Psoas muscle (tissue), 8 donors: ENCODE data around the gene SETD6. TPM values are rescaled to one million over a fixed set of nuclear protein-coding genes. Genes with fewer than 3 reads are reported as not detected.
A peak's percentile ranks its signal among the peaks of the same experiment; 100 is the strongest.

Source experiments
- ATAC-seq, 4 donors: fragments of 200-7000 bp; cut with Tn5 transposase; one replicate each; pipeline ENCODE4 v1.9.1; 2020; ENCODE audit warnings: moderate library complexity in 3 of 4, mild to moderate bottlenecking in 2 of 4
- DNase-seq, 2 donors: peaks; one replicate each; pipeline ENCODE4 v3.0.0-alpha.2; 2020
- H3K27ac ChIP-seq: fragments of 200-600 bp; one replicate; pipeline ENCODE4 v1.8.0; 2022
- H3K27me3 ChIP-seq, 3 donors: fragments of 200-600 bp in 1 of 3; one replicate each; pipeline versions ENCODE4 v1.6.1 to v1.8.0; 2013 to 2022; ENCODE audit warnings: low read length in 2 of 3, mild to moderate bottlenecking in 2 of 3, moderate library complexity in 1 of 3; ENCODE audit not compliant: insufficient read depth in 3 of 3
- H3K36me3 ChIP-seq, 2 donors: fragments of 200-600 bp in 1 of 2; one replicate each; pipeline versions ENCODE4 v1.6.1 to v1.8.0; 2013 to 2022; ENCODE audit warnings: low read depth in 1 of 2, mild to moderate bottlenecking in 1 of 2, moderate library complexity in 1 of 2; ENCODE audit not compliant: insufficient read depth in 1 of 2
- H3K4me1 ChIP-seq: fragments of 200-600 bp; one replicate; pipeline ENCODE4 v1.8.0; 2022
- H3K4me3 ChIP-seq: fragments of 200-600 bp; one replicate; pipeline ENCODE4 v1.8.0; 2022; ENCODE audit warnings: mild to moderate bottlenecking
- H3K9me3 ChIP-seq: fragments of 200-600 bp; one replicate; pipeline ENCODE4 v1.8.0; 2022
- CTCF ChIP-seq: fragments of 200-600 bp; IDR thresholded peaks from one replicate; pipeline ENCODE4 v1.8.0; 2022; ENCODE audit warnings: antibody characterized with exemption
- WGBS, 3 donors: extraction: QIAGEN DNeasy Blood & Tissue Kit; methylation state at CpG; one replicate each; pipeline versions ENCODE4 v1.1.6 to v1.1.7; 2013; 5-methylcytosine and 5-hydroxymethylcytosine counted together
- intact Hi-C, 2 donors: fragments of 100-400 bp; cut with DNase I; formaldehyde crosslinking; loops; one replicate each; pipeline versions ENCODE4 v1.11.0 to v1.14.2; 2022
- long read RNA-seq, 2 donors: library from polyadenylated mRNA; unstranded; transcript quantifications; one replicate each; pipeline ENCODE4 v2.0.0, GENCODE V29; 2021
- polyA plus RNA-seq, 3 donors: library from polyadenylated mRNA; stranded (reverse); fragments of 200-250 nt; gene quantifications; one replicate each; pipeline ENCODE4 v1.2.3, GENCODE V29; 2013
- total RNA-seq, 4 donors: library from RNA; stranded (reverse); fragmentation: NEBNext Ultra II Directional in 2 of 4; extraction: Animal tissue kit (Norgen Biotek cat#: 25700) in 2 of 4; gene quantifications; one replicate each; pipeline versions ENCODE4 v1.2.1 to v1.2.4, GENCODE V29; 2021 to 2023
- donor health status: healthy with polysubstance abuse.
- donor health status: DM: no; HTN: no; CAD: no; lungs with moderate emphysema.
- donor health status: Bipolar disorder and iron deficiency.
- donor health status: healthy.
- donor health status: DM: yes; HTN: yes; CAD: no.
- donor health status: DM: no; HTN: no; CAD: no.
- donor health status: DM: no; HTN: no; CAD: no.
- donor health status: DM: yes; HTN: yes; CAD: no.

The SETD6 gene
- 10 to 100 TPM; 11.1 to 25.0 (median 18.4) TPM for total RNA-seq
- 10 to 100 TPM; 21.0 to 35.5 (median 23.6) TPM for polyA plus RNA-seq
- long read RNA-seq, donor 1, transcript SETD6-202 (9 exons, 2,042 nt): major isoform, 9 of 26 reads
- long read RNA-seq, donor 1, transcript SETD6-201 (8 exons, 1,553 nt): minor isoform, 7 of 26 reads
- long read RNA-seq, donor 1, partial matches to known transcripts: 2 of 26 reads
- long read RNA-seq, donor 1, other reads (novel, unspliced or antisense): 6 of 26 reads
- long read RNA-seq, donor 2, transcript SETD6-201 (8 exons, 1,553 nt): minor isoform, 18 of 76 reads
- long read RNA-seq, donor 2, transcript SETD6-202 (9 exons, 2,042 nt): major isoform, 25 of 76 reads
- long read RNA-seq, donor 2, partial matches to known transcripts: 6 of 76 reads
- long read RNA-seq, donor 2, other reads (novel, unspliced or antisense): 25 of 76 reads

- peak; percentile 92 to 96 for DNase-seq
- H3K27ac ChIP-seq: peak within 1 kb of the TSS; percentile 91
- intact Hi-C loops: loop anchor here (5.0 to 10.0 kb wide), 2 partner anchors 112 to 220 kb away; partner anchors contain the start of genes CNOT1 (in 1 of the 2) and GOT2 (in 1 of the 2)
- H3K27me3 ChIP-seq: no peaks in the 10 kb centered on the region
- H3K4me3 ChIP-seq: peak within 1 kb of the TSS; percentile 88
- no peaks in the 10 kb centered on the region for H3K9me3 ChIP-seq
- peaks cover 16 to 39% of the 10 kb centered on the region in 2 donors for H3K36me3 ChIP-seq
- H3K4me1 ChIP-seq: peaks cover 7% of the 10 kb centered on the region
- TF ChIP-seq CTCF: peak; percentile 36
- WGBS, 3 donors: 0 to 1% (median 0%) methylated on average over 64 to 80 of the region's 80 CpGs
- ATAC-seq: peak; percentile 92 to 94 (median 93)
Measured at GRCh38 chr16:58515125-58515870, at the start of gene SETD6. TSS of gene SETD6 (plus strand) at chr16:58515517. CDS start at chr16:58515538, 21 bp downstream.

GRCh38 chr16:58465817-58466216 lies 49.5 kb upstream of the SETD6 start:
- H3K27ac ChIP-seq: no peak overlapping the region
- intact Hi-C loops: no loop called here
- H3K9me3 ChIP-seq: no peaks in the 10 kb centered on the region
- H3K4me3 ChIP-seq: no peak overlapping the region
- H3K27me3 ChIP-seq: peaks cover 0 to 74% (median 16%) of the 10 kb centered on the region in 3 donors
- H3K4me1 ChIP-seq: no peaks in the 10 kb centered on the region
- ATAC-seq (no peak), DNase-seq (no peak)
- no peak for TF ChIP-seq CTCF
- no peaks in the 10 kb centered on the region for H3K36me3 ChIP-seq
- WGBS, 3 donors: 68 to 83% (median 75%) methylated on average over 13 of the region's 13 CpGs

GRCh38 chr16:58466396-58466795 lies 48.9 kb upstream of the SETD6 start:
- DNase-seq (no peak), ATAC-seq (no peak)
- Histone ChIP-seq H3K4me3 (no peak overlapping the region), H3K27me3 (peaks cover 0 to 73% (median 16%) of the 10 kb centered on the region in 3 donors), H3K4me1 (no peaks in the 10 kb centered on the region), H3K9me3 (no peaks in the 10 kb centered on the region), H3K27ac (no peak overlapping the region), H3K36me3 (no peaks in the 10 kb centered on the region)
- 80 to 93% (median 87%) methylated on average over 3 of the region's 3 CpGs for WGBS, 3 donors
- intact Hi-C loops: no loop called here
- TF ChIP-seq CTCF: no peak

GRCh38 chr16:58467905-58468304 lies 47.4 kb upstream of the SETD6 start:
- no peak for TF ChIP-seq CTCF
- no peaks in the 10 kb centered on the region for H3K9me3 ChIP-seq
- WGBS, 3 donors: 84 to 89% (median 84%) methylated on average over 5 of the region's 5 CpGs
- no peak overlapping the region for H3K27ac ChIP-seq
- H3K4me1 ChIP-seq: no peaks in the 10 kb centered on the region
- intact Hi-C loops: no loop called here
- H3K36me3 ChIP-seq: no peaks in the 10 kb centered on the region
- DNase-seq (no peak), ATAC-seq (no peak)
- H3K4me3 ChIP-seq: no peak overlapping the region
- H3K27me3 ChIP-seq: peaks cover 0 to 58% (median 16%) of the 10 kb centered on the region in 3 donors
